Thoracic aorta (tissue), 2 donors: ENCODE data around the gene LPCAT4. TPM values are rescaled to one million over a fixed set of nuclear protein-coding genes. Genes with fewer than 3 reads are reported as not detected.
A peak's percentile ranks its signal among the peaks of the same experiment; 100 is the strongest.

Experiments used
- ATAC-seq: fragments of 150-250 bp; one replicate; pipeline ENCODE4 v1.8.0; 2017; ENCODE audit warnings: low read depth; ENCODE audit not compliant: insufficient number of reproducible peaks, low FRiP score
- DNase-seq: peaks from one replicate; pipeline ENCODE4 v3.0.0-alpha.2; 2020; ENCODE audit warnings: low spot score
- H3K27ac ChIP-seq, 2 donors: fragments of 200-600 bp; sonication (generic); 1 replicate in 1 of 2; 2 replicates in 1 of 2; pipeline ENCODE4 v1.5.1; 2016; ENCODE audit warnings: mild to moderate bottlenecking in 2 of 2, moderate library complexity in 2 of 2
- H3K27me3 ChIP-seq: fragments of 200-600 bp; sonication (generic); replicated peaks from 2 replicates; pipeline ENCODE4 v1.6.0; 2016; ENCODE audit warnings: mild to moderate bottlenecking; ENCODE audit not compliant: insufficient read depth
- H3K36me3 ChIP-seq: fragments of 200-600 bp; sonication (generic); one replicate; pipeline ENCODE4 v1.5.1; 2016
- H3K4me1 ChIP-seq, 2 donors: fragments of 200-600 bp; sonication (generic); 1 replicate in 1 of 2; 2 replicates in 1 of 2; pipeline versions ENCODE4 v1.5.1 to v1.6.0; 2016; ENCODE audit warnings: low read depth in 2 of 2, mild to moderate bottlenecking in 1 of 2; ENCODE audit not compliant: control insufficient read depth in 1 of 2
- H3K4me3 ChIP-seq: fragments of 200-600 bp; sonication (generic); 2 replicates; pipeline ENCODE4 v1.5.1; 2016; ENCODE audit warnings: mild to moderate bottlenecking
- H3K9me3 ChIP-seq: fragments of 200-600 bp; sonication (generic); 2 replicates; pipeline ENCODE4 v1.5.1; 2016
- CTCF ChIP-seq: fragments of 200-600 bp; sonication (generic); IDR thresholded peaks from one replicate; pipeline ENCODE4 v1.5.1; 2019; ENCODE audit warnings: antibody characterized with exemption
- total RNA-seq, 2 donors: library from RNA; depleted of rRNA; stranded (reverse); fragments of >200 nt; gene quantifications; one replicate each; pipeline versions ENCODE4 v1.1.0 to v1.2.3, GENCODE V29; 2016

LPCAT4 gene
- total RNA-seq, 2 donors from 2014 or later, result 13.1 to 20.0 TPM

- no peak for DNase-seq
- Histone ChIP-seq H3K36me3 (peaks cover 12% of the 10 kb centered on the region), H3K4me3 (peak overlapping the region; percentile 97), H3K4me1 (peaks cover 11 to 20% of the 10 kb centered on the region in 2 donors), H3K27ac (peak overlapping the region; percentile 14 to 19), H3K9me3 (no peaks in the 10 kb centered on the region), H3K27me3 (no peaks in the 10 kb centered on the region)
- no peak for TF ChIP-seq CTCF
- no peak for ATAC-seq
These were observed 528 bp downstream of the LPCAT4 start for GRCh38 chr15:34366271-34367065.

GRCh38 chr15:34365836-34366235 is 1.2 kb downstream of the LPCAT4 start:
- Histone ChIP-seq H3K36me3 (peaks cover 16% of the 10 kb centered on the region), H3K27me3 (no peaks in the 10 kb centered on the region), H3K4me1 (peaks cover 11 to 20% of the 10 kb centered on the region in 2 donors), H3K27ac (peak overlapping the region; percentile 14 to 19), H3K9me3 (no peaks in the 10 kb centered on the region), H3K4me3 (peak overlapping the region; percentile 97)
- no peak for ATAC-seq
- DNase-seq, result no peak
- no peak for TF ChIP-seq CTCF

- ATAC-seq, result no peak
- H3K36me3 ChIP-seq, result peaks cover 16% of the 10 kb centered on the region
- no peak overlapping the region for H3K4me3 ChIP-seq
- H3K27me3 ChIP-seq, result no peaks in the 10 kb centered on the region
- H3K9me3 ChIP-seq, result no peaks in the 10 kb centered on the region
- peaks cover 11 to 20% of the 10 kb centered on the region in 2 donors for H3K4me1 ChIP-seq
- DNase-seq, result no peak
- no peak for TF ChIP-seq CTCF
- no peak overlapping the region for H3K27ac ChIP-seq
These were observed 1.7 kb downstream of the LPCAT4 start for GRCh38 chr15:34365091-34365825.

GRCh38 chr15:34364041-34364440 is 3.0 kb downstream of the LPCAT4 start:
- Histone ChIP-seq H3K9me3 (no peaks in the 10 kb centered on the region), H3K4me1 (peaks cover 11 to 20% of the 10 kb centered on the region in 2 donors), H3K4me3 (no peak overlapping the region), H3K36me3 (peaks cover 20% of the 10 kb centered on the region), H3K27me3 (no peaks in the 10 kb centered on the region), H3K27ac (no peak overlapping the region)
- DNase-seq (no peak), ATAC-seq (no peak)
- TF ChIP-seq CTCF, result no peak

GRCh38 chr15:34362047-34362773 is 4.8 kb downstream of the LPCAT4 start:
- no peak overlapping the region for H3K4me3 ChIP-seq
- H3K4me1 ChIP-seq, result peaks cover 7 to 13% of the 10 kb centered on the region in 2 donors
- no peak overlapping the region for H3K27ac ChIP-seq
- no peak for TF ChIP-seq CTCF
- H3K36me3 ChIP-seq, result peaks cover 20% of the 10 kb centered on the region
- H3K27me3 ChIP-seq, result no peaks in the 10 kb centered on the region
- no peak for ATAC-seq
- no peaks in the 10 kb centered on the region for H3K9me3 ChIP-seq
- DNase-seq, result no peak
